Uterus (tissue), 2 donors: ENCODE results near the gene CLPTM1L.

Experiments
- POLR2A ChIP-seq, 2 donors: fragments of 450-650 bp; IDR thresholded peaks; one replicate each; pipeline ENCODE4 v1.6.1; 2016; ENCODE audit warnings: antibody characterized with exemption in 2 of 2, mild to moderate bottlenecking in 1 of 2, moderate library complexity in 1 of 2
- TF ChIP-seq, protein P1 (sequence below), 4 experiments: fragments of 200-600 bp in 2 of 4; fragments of 450-650 bp in 2 of 4; sonication (generic) in 2 of 4; IDR thresholded peaks; one replicate each; pipeline ENCODE4 v1.5.1; 2016 to 2019; ENCODE audit warnings: antibody characterized with exemption in 4 of 4, mild to moderate bottlenecking in 2 of 4, moderate library complexity in 1 of 4

DNA sequence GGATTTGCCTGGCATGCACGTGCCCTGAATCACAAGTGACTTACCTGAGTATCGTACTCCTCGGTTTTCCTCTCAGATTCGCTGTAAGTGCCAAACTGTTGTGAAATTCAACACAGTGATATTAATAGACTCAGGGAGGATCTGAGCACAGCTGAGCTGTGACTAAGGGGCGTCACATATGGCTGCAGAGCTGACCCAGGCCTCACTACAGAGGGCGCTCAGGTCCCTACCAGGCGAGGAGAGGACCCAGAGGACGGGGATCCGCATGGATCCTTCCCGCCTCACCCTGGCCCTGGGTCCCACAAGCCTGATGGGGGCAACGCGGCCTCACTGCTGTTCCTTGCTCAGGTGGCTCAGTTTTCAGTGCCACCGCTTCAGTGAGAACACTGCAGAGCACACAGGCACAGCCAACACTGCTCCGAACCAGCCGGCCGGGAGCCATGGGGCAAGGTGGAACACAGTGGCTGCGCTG is 20.1 kb downstream of the CLPTM1L start:
- TF ChIP-seq, protein P1, sequence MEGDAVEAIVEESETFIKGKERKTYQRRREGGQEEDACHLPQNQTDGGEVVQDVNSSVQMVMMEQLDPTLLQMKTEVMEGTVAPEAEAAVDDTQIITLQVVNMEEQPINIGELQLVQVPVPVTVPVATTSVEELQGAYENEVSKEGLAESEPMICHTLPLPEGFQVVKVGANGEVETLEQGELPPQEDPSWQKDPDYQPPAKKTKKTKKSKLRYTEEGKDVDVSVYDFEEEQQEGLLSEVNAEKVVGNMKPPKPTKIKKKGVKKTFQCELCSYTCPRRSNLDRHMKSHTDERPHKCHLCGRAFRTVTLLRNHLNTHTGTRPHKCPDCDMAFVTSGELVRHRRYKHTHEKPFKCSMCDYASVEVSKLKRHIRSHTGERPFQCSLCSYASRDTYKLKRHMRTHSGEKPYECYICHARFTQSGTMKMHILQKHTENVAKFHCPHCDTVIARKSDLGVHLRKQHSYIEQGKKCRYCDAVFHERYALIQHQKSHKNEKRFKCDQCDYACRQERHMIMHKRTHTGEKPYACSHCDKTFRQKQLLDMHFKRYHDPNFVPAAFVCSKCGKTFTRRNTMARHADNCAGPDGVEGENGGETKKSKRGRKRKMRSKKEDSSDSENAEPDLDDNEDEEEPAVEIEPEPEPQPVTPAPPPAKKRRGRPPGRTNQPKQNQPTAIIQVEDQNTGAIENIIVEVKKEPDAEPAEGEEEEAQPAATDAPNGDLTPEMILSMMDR (IDR thresholded peaks at IDR 0.05): no peak
- TF ChIP-seq POLR2A (IDR thresholded peaks at IDR 0.05): no peak
